ENCODE measurements around the gene GNB1.

DNA sequence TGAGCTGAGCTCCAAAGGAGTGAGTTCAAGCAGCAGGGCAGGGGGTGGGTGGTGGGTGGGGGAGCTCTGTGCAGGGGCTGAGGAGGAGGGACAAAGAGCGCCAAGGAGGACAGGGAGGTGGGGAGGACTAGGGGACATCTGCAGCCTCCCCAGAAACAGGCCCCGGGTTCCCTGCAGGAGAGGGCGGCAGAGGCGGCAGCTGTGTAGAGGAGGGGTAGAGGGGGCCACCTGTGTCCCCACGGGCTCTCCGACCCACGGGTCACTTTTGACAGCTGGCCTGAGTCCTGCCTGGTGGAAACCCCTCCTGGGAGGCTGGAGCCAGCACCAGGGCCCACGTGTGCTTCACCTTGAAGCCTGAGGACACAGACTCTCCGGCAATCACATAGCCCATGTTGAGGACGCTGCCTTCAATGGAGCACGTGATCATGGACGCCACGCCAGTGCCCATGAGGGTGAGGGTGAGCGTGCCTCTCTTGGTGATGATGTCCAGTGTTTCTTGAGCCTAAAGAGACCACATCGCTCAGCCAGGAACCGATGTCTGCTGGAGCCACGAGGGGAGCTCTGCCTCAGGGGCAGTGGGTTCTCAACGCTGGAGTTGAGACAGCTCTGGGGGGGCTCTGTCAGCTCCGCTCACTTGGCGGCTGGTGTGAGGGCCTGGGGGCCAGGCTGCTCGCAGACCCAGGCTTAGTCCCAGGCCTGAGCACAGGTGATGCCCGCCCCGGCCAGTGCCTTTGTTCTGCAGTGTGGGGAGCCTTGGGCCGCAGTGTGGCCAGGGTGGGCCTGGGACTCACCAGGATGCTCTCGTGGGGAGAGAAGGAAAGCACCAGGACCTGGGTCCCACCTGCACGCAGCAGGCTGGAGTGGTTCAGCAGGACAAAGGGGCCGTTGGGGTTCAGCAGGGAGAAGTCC, 34.8 kb upstream of the GNB1 start:
- TF ChIP-seq, protein P1, sequence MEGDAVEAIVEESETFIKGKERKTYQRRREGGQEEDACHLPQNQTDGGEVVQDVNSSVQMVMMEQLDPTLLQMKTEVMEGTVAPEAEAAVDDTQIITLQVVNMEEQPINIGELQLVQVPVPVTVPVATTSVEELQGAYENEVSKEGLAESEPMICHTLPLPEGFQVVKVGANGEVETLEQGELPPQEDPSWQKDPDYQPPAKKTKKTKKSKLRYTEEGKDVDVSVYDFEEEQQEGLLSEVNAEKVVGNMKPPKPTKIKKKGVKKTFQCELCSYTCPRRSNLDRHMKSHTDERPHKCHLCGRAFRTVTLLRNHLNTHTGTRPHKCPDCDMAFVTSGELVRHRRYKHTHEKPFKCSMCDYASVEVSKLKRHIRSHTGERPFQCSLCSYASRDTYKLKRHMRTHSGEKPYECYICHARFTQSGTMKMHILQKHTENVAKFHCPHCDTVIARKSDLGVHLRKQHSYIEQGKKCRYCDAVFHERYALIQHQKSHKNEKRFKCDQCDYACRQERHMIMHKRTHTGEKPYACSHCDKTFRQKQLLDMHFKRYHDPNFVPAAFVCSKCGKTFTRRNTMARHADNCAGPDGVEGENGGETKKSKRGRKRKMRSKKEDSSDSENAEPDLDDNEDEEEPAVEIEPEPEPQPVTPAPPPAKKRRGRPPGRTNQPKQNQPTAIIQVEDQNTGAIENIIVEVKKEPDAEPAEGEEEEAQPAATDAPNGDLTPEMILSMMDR (conservative IDR thresholded peaks at IDR 0.05; ENCODE audit: low read depth, low read length), result no peak
- no peak for TF ChIP-seq EZH2 (IDR thresholded peaks at IDR 0.05; ENCODE audit: borderline replicate concordance, low read depth, low read length, poor library complexity, severe bottlenecking)
